ENCODE measurements around the gene ARHGAP45.

ARHGAP45 gene

GRCh38 chr19:1054102-1055027, 12.6 kb upstream of the ARHGAP45 start:
- no peak for TF ChIP-seq ZNF274 (IDR thresholded peaks at IDR 0.05; ENCODE audit: low read depth, low read length)
- no peak overlapping the region for H3K4me3 ChIP-seq (ENCODE audit: low read length)

GRCh38 chr19:1055028-1055425, 11.9 kb upstream of the ARHGAP45 start:
- TF ChIP-seq ZNF274 (IDR thresholded peaks at IDR 0.05; ENCODE audit: low read depth, low read length) = no peak
- no peak overlapping the region for H3K4me3 ChIP-seq (ENCODE audit: low read length)

DNA sequence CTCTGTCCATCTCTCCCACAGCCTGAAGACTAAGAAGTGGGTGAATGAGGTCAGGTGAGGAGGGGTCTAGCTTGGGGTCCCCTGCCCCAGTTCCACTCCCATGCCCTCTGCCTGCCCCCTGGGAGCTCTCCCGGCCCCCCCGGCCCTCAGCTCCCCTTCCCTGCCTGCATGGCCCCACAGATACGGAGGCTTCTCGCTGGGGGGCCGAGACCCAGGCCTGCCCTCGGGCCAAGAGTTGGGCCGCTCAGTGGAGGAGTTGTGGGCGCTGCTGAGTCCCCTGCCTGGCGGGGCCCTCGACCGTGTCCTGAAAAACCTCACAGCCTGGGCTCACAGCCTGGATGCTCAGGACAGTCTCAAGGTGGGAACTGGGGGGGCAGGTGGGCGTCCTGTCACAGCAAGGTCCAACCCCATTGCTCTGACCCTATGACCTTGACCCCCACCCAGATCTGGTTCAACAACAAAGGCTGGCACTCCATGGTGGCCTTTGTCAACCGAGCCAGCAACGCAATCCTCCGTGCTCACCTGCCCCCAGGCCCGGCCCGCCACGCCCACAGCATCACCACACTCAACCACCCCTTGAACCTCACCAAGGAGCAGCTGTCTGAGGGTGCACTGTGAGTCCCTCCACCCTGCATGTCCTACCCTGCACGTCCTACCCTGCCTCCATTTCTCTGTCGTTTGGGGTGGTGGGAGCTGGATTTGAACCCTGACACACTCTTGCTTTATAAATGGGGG, 10.9 kb upstream of the ARHGAP45 start:
- no peak overlapping the region for H3K4me3 ChIP-seq (ENCODE audit: low read length)
- TF ChIP-seq ZNF274 (IDR thresholded peaks at IDR 0.05; ENCODE audit: low read depth, low read length) = no peak

DNA sequence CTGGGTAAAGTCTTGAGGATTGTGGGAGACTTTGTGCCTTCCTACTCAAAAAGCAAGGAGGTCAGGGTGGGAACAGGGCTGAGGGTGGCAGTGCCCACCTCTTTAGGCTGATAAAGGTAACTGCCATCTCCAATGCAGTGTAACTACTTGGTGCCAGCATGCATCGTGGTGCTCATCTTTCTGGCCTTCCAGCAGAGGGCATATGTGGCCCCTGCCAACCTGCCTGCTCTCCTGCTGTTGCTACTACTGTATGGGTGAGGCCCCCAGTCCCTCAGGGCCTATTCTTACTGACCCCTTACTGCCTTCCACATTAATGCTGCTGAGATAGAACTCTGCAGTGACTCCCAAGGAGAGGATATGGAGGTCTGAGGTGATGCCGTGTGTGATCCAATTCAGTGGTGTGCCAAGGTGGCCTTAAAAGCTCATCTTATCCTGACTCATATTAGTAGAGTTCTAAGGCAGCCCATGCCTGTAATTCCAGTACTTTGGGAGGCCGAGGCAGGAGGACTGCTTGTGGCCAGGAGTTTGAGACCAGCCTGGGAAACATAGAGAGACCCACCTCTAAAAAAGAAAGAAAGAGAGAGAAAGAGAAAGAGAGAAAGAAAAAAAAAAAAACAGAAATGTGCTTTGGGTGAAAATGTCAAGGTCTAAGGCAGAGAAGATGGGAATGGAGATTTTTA, 9.7 kb upstream of the ARHGAP45 start:
- no peak for TF ChIP-seq ZNF274 (IDR thresholded peaks at IDR 0.05; ENCODE audit: low read depth, low read length)
- H3K4me3 ChIP-seq (ENCODE audit: low read length) = no peak overlapping the region

GRCh38 chr19:1058112-1058511, 8.9 kb upstream of the ARHGAP45 start:
- H3K4me3 ChIP-seq (ENCODE audit: low read length) = no peak overlapping the region
- no peak for TF ChIP-seq ZNF274 (IDR thresholded peaks at IDR 0.05; ENCODE audit: low read depth, low read length)

DNA sequence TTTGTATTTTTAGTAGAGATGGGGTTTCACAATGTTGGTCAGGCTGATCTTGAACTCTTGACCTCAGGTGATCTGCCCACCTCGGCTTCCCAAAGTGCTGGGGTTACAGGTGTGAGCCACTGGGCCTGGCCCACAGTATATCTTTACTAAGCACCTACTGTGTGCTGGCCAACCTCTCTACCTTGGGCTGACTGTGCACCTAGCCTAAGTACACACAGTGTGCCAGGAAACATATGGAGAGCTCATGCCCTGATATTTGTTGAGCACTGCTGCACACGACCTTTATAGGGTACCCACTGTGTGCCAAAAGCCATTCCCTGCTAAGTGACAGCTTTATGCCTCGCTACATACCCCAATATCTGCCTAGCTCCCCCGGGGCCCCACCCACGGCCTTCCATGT, 6.3 kb upstream of the ARHGAP45 start:
- TF ChIP-seq ZNF274 (IDR thresholded peaks at IDR 0.05; ENCODE audit: low read depth, low read length) = no peak
- H3K4me3 ChIP-seq (ENCODE audit: low read length) = no peak overlapping the region

- no peak overlapping the region for H3K4me3 ChIP-seq (ENCODE audit: low read length)
- no peak for TF ChIP-seq ZNF274 (IDR thresholded peaks at IDR 0.05; ENCODE audit: low read depth, low read length)
Observed at GRCh38 chr19:1061987-1062386, 5.0 kb upstream of the ARHGAP45 start.

DNA sequence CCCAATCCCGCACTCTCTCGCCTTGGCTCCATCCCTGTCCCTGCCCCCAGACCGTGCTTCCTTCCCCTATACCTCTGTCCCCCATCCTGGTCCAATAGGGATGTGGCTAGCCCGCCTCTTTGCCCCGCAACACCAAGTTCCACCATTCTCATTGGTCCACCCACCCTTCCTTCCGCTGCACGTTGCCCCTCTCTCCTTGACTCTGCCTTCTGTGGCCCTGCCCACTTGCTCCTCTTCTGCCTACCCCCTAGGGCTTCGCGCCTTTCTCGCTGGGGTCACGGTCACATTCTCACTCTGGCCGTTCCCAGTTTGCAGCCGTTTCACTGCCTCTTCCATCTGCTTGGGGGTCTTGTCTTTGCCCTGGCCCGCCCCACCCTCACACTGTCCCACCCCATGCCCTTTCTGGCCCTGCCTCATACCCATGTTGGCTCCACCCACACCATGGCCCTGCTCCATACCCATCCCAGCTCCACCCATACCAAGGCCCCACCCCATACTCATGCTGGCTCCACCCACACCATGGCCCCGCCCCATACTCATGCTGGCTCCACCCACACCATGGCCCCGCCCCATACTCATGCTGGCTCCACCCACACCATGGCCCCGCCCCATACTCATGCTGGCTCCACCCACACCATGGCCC, 4.5 kb upstream of the ARHGAP45 start:
- H3K4me3 ChIP-seq (ENCODE audit: low read length) = no peak overlapping the region
- no peak for TF ChIP-seq ZNF274 (IDR thresholded peaks at IDR 0.05; ENCODE audit: low read depth, low read length)

GRCh38 chr19:1063030-1063908, 3.7 kb upstream of the ARHGAP45 start:
- TF ChIP-seq ZNF274 (IDR thresholded peaks at IDR 0.05; ENCODE audit: low read depth, low read length) = no peak
- H3K4me3 ChIP-seq (ENCODE audit: low read length) = no peak overlapping the region

- no peak for TF ChIP-seq ZNF274 (IDR thresholded peaks at IDR 0.05; ENCODE audit: low read depth, low read length)
- H3K4me3 ChIP-seq (ENCODE audit: low read length) = no peak overlapping the region
Observed at GRCh38 chr19:1063909-1064660, 2.9 kb upstream of the ARHGAP45 start.

DNA sequence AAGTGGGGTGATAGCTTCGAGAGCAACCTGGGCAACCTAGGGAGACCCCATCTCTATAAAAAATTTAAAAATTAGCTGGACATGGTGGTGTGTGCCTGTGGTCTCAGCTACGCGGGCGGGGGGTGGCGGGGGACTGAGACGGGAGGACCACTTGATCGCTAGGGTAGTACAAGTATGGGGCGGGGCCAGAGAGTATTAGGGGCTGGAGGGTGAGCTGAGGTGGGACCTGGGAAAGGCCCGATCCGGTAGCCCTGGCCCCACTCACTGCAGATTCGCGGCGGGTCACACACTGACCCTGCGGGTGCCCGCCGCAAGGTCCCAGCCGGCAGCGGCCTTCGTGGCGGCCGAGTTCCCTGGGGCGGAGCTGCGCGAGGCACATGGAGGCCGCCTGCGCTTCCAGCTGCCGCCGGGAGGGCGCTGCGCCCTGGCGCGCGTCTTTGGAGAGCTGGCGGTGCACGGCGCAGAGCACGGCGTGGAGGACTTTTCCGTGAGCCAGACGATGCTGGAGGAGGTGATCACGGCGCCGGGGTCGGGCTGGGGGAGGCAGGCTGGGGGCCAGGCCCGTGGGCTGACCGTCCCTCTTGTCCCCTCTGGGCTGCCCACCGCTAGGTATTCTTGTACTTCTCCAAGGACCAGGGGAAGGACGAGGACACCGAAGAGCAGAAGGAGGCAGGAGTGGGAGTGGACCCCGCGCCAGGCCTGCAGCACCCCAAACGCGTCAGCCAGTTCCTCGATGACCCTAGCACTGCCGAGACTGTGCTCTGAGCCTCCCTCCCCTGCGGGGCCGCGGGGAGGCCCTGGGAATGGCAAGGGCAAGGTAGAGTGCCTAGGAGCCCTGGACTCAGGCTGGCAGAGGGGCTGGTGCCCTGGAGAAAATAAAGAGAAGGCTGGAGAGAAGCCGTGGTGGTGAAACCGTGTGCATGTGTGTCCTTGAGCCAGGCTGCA, 2.0 kb upstream of the ARHGAP45 start:
- H3K4me3 ChIP-seq (ENCODE audit: low read length) = no peak overlapping the region
- TF ChIP-seq ZNF274 (IDR thresholded peaks at IDR 0.05; ENCODE audit: low read depth, low read length) = no peak

Measured in GM08714 (cell line).